ENCODE results near the gene MARCHF5. TPM values are rescaled to one million over a fixed set of nuclear protein-coding genes. Genes with fewer than 3 reads are reported as not detected.
A peak's percentile ranks its signal among the peaks of the same experiment; 100 is the strongest.

The MARCHF5 gene
- total and polyA plus RNA-seq, 2 donors from 2014 or later = 24.2 to 36.1 TPM

- Histone ChIP-seq H3K4me3 (ENCODE audit: low read length in 3 of 3) (no peak overlapping the region), H3K36me3 (ENCODE audit: control insufficient read depth in 2 of 3, insufficient read depth in 3 of 3, low read length in 3 of 3) (no peaks in the 10 kb centered on the region), H3K27me3 (ENCODE audit: control insufficient read depth, insufficient read depth, low read length) (no peaks in the 10 kb centered on the region), H3K27ac (ENCODE audit: low read depth in 2 of 2, low read length in 2 of 2) (no peak overlapping the region), H3K4me1 (ENCODE audit: control insufficient read depth in 2 of 3, insufficient read depth in 2 of 3, low read depth in 1 of 3, low read length in 3 of 3) (peaks cover 0 to 12% (median 9%) of the 10 kb centered on the region in 3 donors), H3K9ac (ENCODE audit: low read length in 3 of 3) (no peak overlapping the region), H3K9me3 (ENCODE audit: control insufficient read depth in 2 of 3, insufficient read depth in 1 of 3, low read length in 3 of 3) (no peaks in the 10 kb centered on the region)
- TF ChIP-seq, protein P1, sequence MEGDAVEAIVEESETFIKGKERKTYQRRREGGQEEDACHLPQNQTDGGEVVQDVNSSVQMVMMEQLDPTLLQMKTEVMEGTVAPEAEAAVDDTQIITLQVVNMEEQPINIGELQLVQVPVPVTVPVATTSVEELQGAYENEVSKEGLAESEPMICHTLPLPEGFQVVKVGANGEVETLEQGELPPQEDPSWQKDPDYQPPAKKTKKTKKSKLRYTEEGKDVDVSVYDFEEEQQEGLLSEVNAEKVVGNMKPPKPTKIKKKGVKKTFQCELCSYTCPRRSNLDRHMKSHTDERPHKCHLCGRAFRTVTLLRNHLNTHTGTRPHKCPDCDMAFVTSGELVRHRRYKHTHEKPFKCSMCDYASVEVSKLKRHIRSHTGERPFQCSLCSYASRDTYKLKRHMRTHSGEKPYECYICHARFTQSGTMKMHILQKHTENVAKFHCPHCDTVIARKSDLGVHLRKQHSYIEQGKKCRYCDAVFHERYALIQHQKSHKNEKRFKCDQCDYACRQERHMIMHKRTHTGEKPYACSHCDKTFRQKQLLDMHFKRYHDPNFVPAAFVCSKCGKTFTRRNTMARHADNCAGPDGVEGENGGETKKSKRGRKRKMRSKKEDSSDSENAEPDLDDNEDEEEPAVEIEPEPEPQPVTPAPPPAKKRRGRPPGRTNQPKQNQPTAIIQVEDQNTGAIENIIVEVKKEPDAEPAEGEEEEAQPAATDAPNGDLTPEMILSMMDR (IDR thresholded peaks at IDR 0.05; ENCODE audit: borderline replicate concordance, extremely low read depth, insufficient read depth) = no peak
- intact Hi-C loops (cut with DNase I) = no loop called here
- DNase-seq (no peak), FAIRE-seq (no peak)
Measured at GRCh38 chr10:92304061-92304460, 13.1 kb downstream of the MARCHF5 start.

GRCh38 chr10:92305133-92306072, 14.4 kb downstream of the MARCHF5 start:
- Histone ChIP-seq H3K36me3 (ENCODE audit: control insufficient read depth in 2 of 3, insufficient read depth in 3 of 3, low read length in 3 of 3) (no peaks in the 10 kb centered on the region), H3K27me3 (ENCODE audit: control insufficient read depth, insufficient read depth, low read length) (no peaks in the 10 kb centered on the region), H3K9me3 (ENCODE audit: control insufficient read depth in 2 of 3, insufficient read depth in 1 of 3, low read length in 3 of 3) (no peaks in the 10 kb centered on the region), H3K27ac (ENCODE audit: low read depth in 2 of 2, low read length in 2 of 2) (no peak overlapping the region), H3K4me3 (ENCODE audit: low read length in 3 of 3) (no peak overlapping the region), H3K4me1 (ENCODE audit: control insufficient read depth in 2 of 3, insufficient read depth in 2 of 3, low read depth in 1 of 3, low read length in 3 of 3) (peaks cover 0 to 13% (median 9%) of the 10 kb centered on the region in 3 donors), H3K9ac (ENCODE audit: low read length in 3 of 3) (no peak overlapping the region)
- no peak for FAIRE-seq
- TF ChIP-seq, protein P1 (IDR thresholded peaks at IDR 0.05; ENCODE audit: borderline replicate concordance, extremely low read depth, insufficient read depth) = no peak
- intact Hi-C loops (cut with DNase I) = no loop called here
- DNase-seq = peak in 2 of 5 donors; percentile 15 to 20

- DNase-seq = no peak
- Histone ChIP-seq H3K9ac (ENCODE audit: low read length in 3 of 3) (no peak overlapping the region), H3K36me3 (ENCODE audit: control insufficient read depth in 2 of 3, insufficient read depth in 3 of 3, low read length in 3 of 3) (no peaks in the 10 kb centered on the region), H3K4me1 (ENCODE audit: control insufficient read depth in 2 of 3, insufficient read depth in 2 of 3, low read depth in 1 of 3, low read length in 3 of 3) (peaks cover 0 to 12% (median 6%) of the 10 kb centered on the region in 3 donors), H3K4me3 (ENCODE audit: low read length in 3 of 3) (no peak overlapping the region), H3K9me3 (ENCODE audit: control insufficient read depth in 2 of 3, insufficient read depth in 1 of 3, low read length in 3 of 3) (no peaks in the 10 kb centered on the region), H3K27ac (ENCODE audit: low read depth in 2 of 2, low read length in 2 of 2) (no peak overlapping the region), H3K27me3 (ENCODE audit: control insufficient read depth, insufficient read depth, low read length) (no peaks in the 10 kb centered on the region)
- TF ChIP-seq, protein P1 (IDR thresholded peaks at IDR 0.05; ENCODE audit: borderline replicate concordance, extremely low read depth, insufficient read depth) = no peak
- FAIRE-seq = peak; percentile 62
- intact Hi-C loops (cut with DNase I) = no loop called here
Measured at GRCh38 chr10:92309272-92309671, 18.3 kb downstream of the MARCHF5 start.

Data from kidney (tissue), 14 donors.